ENCODE data around the gene MAVS.

MAVS gene

DNA sequence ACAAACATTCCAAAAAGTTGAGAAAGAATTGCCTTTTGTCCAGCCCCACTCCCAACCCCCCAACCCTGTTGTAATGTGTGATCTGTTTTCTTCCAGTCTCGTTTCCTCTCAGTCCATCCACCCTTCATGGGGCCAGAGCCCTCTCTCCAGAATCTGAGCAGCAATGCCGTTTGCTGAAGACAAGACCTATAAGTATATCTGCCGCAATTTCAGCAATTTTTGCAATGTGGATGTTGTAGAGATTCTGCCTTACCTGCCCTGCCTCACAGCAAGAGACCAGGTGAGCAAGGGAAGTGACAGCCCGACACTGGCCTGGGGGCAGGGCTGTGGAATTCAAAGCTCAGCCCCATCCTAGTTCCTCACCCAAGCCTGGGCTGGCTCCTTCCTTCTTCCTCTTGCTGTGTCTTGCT, 7.8 kb downstream of the MAVS start:
- no peaks in the 10 kb centered on the region for H3K9me3 ChIP-seq (ENCODE audit: control insufficient read depth, insufficient read depth, low read length)
- no peaks in the 10 kb centered on the region for H3K4me1 ChIP-seq (ENCODE audit: insufficient read depth, low read length)
- H3K36me3 ChIP-seq (ENCODE audit: insufficient read depth, low read length): no peaks in the 10 kb centered on the region; the same call in 1 of the 2 replicates
- H3K9ac ChIP-seq (ENCODE audit: low read depth, low read length): no peak overlapping the region

DNA sequence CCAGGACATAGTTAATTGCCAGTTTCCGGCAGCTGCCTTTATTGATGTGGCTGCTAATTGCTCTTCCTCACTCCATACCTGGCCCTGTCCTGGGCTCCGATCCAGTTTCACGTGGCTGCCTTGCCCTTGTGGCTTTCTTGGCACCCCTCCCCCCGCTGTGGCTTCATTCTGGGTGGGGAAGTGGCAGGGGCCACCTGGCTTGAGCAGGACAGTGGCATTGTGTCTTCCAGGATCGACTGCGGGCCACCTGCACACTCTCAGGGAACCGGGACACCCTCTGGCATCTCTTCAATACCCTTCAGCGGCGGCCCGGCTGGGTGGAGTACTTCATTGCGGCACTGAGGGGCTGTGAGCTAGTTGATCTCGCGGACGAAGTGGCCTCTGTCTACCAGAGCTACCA, 10.8 kb downstream of the MAVS start:
- H3K36me3 ChIP-seq (ENCODE audit: insufficient read depth, low read length): peaks cover 6% of the 10 kb centered on the region

DNA sequence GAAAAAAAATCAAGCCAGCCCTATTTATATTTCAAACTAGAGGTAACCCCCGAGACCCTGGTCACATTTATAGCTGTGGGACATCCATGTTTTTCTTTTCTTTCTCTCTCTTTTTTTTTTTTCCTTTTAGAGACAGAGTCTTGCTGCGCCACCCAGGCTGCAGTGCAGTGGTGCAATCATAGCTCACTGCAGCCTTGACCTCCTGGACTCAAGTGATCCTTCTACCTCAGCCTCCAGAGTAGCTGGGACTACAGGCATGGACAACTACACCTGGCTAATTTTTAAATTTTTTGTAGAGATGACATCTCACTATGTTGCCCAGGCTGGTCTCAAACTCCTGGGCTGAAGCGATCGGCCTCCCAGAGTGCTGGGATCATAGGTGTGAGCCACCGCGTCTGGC, 12.1 kb downstream of the MAVS start:
- Histone ChIP-seq H3K4me1 (ENCODE audit: insufficient read depth, low read length) (no peaks in the 10 kb centered on the region), H3K9me3 (ENCODE audit: control insufficient read depth, insufficient read depth, low read length) (no peaks in the 10 kb centered on the region), H3K9ac (ENCODE audit: low read depth, low read length) (no peak overlapping the region), H3K36me3 (ENCODE audit: insufficient read depth, low read length) (peaks cover 16% of the 10 kb centered on the region)

More for the DNA sequence above, 10.8 kb downstream of the MAVS start:
- H3K9me3 ChIP-seq (ENCODE audit: control insufficient read depth, insufficient read depth, low read length): no peaks in the 10 kb centered on the region
- H3K9ac ChIP-seq (ENCODE audit: low read depth, low read length): no peak overlapping the region
- no peaks in the 10 kb centered on the region for H3K4me1 ChIP-seq (ENCODE audit: insufficient read depth, low read length)

DNA sequence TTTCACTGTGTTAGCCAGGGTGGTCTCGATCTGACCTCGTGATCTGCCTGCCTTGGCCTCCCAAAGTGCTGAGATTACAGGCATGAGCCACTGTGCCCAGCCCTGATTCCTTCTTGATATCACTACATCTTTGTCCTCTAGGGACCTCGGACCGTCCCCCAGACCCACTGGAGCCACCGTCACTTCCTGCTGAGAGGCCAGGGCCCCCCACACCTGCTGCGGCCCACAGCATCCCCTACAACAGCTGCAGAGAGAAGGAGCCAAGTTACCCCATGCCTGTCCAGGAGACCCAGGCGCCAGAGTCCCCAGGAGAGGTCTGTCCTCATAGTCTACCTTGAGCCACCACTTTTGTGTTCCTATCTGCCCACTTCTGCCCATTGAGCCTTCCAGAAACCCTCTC, 14.6 kb downstream of the MAVS start:
- Histone ChIP-seq H3K9ac (ENCODE audit: low read depth, low read length) (no peak overlapping the region), H3K36me3 (ENCODE audit: insufficient read depth, low read length) (peaks cover 16% of the 10 kb centered on the region), H3K9me3 (ENCODE audit: control insufficient read depth, insufficient read depth, low read length) (no peaks in the 10 kb centered on the region), H3K4me1 (ENCODE audit: insufficient read depth, low read length) (no peaks in the 10 kb centered on the region)

DNA sequence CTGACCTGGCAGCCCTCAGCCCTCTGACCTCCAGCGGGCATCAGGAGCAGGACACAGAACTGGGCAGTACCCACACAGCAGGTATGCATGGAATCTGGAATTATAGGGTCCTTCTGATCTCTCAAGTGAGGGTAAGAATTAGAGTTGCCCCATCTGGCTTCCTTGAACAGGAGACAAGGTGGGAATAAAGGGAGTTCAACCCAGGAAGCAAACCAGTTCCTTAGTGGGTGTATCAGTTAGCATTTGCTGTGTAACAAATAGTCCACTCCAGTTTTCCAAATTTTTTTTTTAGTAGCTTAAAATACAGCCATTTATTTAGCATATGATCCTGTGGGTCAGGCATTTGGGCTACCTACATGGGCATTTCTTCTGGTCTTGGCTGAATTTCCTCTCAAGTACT, 15.7 kb downstream of the MAVS start:
- no peak overlapping the region for H3K9ac ChIP-seq (ENCODE audit: low read depth, low read length)
- H3K4me1 ChIP-seq (ENCODE audit: insufficient read depth, low read length): no peaks in the 10 kb centered on the region
- H3K36me3 ChIP-seq (ENCODE audit: insufficient read depth, low read length): peaks cover 19% of the 10 kb centered on the region
- H3K9me3 ChIP-seq (ENCODE audit: control insufficient read depth, insufficient read depth, low read length): no peaks in the 10 kb centered on the region

DNA sequence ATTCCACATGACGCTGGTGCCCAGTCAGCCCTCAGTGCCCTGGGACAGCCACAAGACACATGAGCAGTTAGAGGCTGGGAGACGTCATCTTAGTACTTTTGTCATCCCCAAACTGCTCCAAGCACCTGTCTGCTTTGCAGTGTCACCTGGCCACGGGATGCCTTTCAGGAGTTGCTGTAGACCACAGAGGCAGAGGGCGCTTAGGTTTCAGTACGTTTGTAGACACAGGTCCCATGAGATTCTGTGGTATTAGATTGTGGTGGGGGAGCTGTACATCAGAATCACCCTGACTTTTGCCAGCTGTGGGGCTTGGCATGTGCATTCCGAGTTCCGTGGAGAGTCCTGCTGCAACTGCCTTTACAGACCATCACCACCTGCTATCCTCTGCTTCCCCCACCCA, 16.7 kb downstream of the MAVS start:
- H3K9ac ChIP-seq (ENCODE audit: low read depth, low read length): no peak overlapping the region
- no peaks in the 10 kb centered on the region for H3K4me1 ChIP-seq (ENCODE audit: insufficient read depth, low read length)
- H3K9me3 ChIP-seq (ENCODE audit: control insufficient read depth, insufficient read depth, low read length): no peaks in the 10 kb centered on the region
- H3K36me3 ChIP-seq (ENCODE audit: insufficient read depth, low read length): peaks cover 19% of the 10 kb centered on the region

DNA sequence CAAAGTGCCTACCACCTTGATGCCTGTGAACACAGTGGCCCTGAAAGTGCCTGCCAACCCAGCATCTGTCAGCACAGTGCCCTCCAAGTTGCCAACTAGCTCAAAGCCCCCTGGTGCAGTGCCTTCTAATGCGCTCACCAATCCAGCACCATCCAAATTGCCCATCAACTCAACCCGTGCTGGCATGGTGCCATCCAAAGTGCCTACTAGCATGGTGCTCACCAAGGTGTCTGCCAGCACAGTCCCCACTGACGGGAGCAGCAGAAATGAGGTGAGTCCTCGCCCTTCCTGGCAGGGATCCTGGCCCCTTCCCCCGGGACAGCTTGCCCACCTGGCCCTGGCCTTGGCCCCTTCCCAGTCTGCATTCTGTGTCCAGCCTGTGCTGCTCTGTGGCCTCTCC, 17.9 kb downstream of the MAVS start:
- Histone ChIP-seq H3K36me3 (ENCODE audit: insufficient read depth, low read length) (peaks cover 19% of the 10 kb centered on the region), H3K9me3 (ENCODE audit: control insufficient read depth, insufficient read depth, low read length) (no peaks in the 10 kb centered on the region), H3K4me1 (ENCODE audit: insufficient read depth, low read length) (no peaks in the 10 kb centered on the region), H3K9ac (ENCODE audit: low read depth, low read length) (no peak overlapping the region)

DNA sequence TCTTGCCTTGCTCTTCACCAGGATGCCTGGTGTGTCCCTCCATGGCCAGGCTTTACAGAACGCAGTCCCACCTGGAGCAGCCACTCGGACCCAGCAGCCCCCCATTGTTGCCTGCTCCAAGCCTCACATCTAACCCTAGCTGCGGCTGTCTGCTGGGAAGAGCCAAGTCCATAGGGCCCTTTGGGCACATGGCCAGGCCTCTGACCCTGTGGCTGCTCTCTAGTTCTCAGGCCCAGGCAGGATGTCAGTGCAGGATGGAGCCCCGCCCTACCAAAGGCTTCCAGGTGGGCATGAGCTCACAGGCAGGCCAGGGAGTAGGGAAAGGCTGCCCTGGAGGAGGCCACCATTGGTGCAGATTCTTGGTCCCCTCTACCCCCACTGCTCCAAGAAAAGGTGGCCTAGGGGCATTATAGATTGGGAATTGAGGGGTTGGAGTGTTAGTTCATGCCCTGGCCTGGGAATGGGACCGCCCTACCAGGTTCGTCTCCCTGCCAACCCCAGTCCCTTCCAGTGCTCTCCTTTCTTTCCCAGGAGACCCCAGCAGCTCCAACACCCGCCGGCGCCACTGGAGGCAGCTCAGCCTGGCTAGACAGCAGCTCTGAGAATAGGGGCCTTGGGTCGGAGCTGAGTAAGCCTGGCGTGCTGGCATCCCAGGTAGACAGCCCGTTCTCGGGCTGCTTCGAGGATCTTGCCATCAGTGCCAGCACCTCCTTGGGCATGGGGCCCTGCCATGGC, 18.7 kb downstream of the MAVS start:
- Histone ChIP-seq H3K9ac (ENCODE audit: low read depth, low read length) (no peak overlapping the region), H3K36me3 (ENCODE audit: insufficient read depth, low read length) (peaks cover 19% of the 10 kb centered on the region), H3K4me1 (ENCODE audit: insufficient read depth, low read length) (peaks cover 2% of the 10 kb centered on the region; the same call in 1 of the 2 replicates), H3K9me3 (ENCODE audit: control insufficient read depth, insufficient read depth, low read length) (no peaks in the 10 kb centered on the region)

DNA sequence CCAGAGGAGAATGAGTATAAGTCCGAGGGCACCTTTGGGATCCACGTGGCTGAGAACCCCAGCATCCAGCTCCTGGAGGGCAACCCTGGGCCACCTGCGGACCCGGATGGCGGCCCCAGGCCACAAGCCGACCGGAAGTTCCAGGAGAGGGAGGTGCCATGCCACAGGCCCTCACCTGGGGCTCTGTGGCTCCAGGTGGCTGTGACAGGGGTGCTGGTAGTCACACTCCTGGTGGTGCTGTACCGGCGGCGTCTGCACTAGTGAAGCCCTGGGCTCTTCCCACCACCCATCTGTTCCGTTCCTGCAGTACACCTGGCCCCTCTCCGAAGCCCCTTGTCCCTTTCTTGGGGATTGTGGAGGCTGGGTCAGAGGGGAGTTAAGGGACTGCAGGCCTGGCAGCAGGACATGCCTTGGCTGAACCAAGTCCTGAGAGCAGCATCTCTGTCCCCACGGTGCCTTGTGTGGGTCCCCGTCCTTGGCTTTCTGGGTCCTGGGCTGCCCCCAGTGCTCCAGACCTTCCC, 19.3 kb downstream of the MAVS start:
- Histone ChIP-seq H3K36me3 (ENCODE audit: insufficient read depth, low read length) (peaks cover 19% of the 10 kb centered on the region), H3K4me1 (ENCODE audit: insufficient read depth, low read length) (peaks cover 3% of the 10 kb centered on the region; the same call in 1 of the 2 replicates), H3K9me3 (ENCODE audit: control insufficient read depth, insufficient read depth, low read length) (no peaks in the 10 kb centered on the region), H3K9ac (ENCODE audit: low read depth, low read length) (no peak overlapping the region)

DNA sequence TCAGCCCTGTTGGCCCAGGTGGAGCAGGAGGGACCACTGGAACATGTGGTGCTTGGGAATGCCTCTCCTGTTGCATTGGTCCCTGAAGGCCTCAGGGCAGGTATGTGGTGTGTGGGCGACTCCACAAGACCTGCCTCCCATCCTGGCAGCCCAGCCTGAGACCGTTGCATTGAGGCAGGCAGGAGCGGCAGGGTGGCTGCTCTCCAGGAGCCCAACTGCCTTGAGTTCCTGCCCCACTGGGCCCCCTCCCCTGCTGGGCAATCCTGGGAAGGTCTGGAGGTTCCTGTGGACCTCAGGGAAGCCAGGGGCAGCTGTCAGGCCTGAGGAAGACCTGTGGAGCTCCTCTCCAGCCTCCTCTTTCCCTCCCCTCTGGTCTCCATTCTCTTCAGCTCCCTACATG, 19.8 kb downstream of the MAVS start:
- Histone ChIP-seq H3K9ac (ENCODE audit: low read depth, low read length) (no peak overlapping the region), H3K4me1 (ENCODE audit: insufficient read depth, low read length) (peaks cover 3% of the 10 kb centered on the region; the same call in 1 of the 2 replicates), H3K9me3 (ENCODE audit: control insufficient read depth, insufficient read depth, low read length) (no peaks in the 10 kb centered on the region), H3K36me3 (ENCODE audit: insufficient read depth, low read length) (peaks cover 19% of the 10 kb centered on the region)

DNA sequence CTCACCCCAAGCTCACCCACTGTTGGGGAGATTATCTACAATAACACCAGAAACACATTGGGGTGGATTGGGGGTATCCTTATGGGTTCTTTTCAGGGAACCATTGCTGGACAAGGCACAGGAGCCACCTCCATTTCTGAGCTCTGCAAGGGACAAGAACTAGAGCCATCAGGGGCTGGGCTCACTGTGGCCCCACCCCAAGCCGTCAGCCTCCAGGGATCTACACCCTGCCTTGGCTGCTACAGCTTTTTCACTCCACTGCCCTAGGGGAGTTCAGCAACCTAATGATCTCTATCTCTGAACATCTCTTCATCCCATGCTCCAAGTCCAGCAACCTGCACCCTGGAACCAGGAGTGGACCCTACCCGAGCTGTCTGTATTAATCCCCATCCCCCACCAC, 21.2 kb downstream of the MAVS start:
- H3K36me3 ChIP-seq (ENCODE audit: insufficient read depth, low read length): peaks cover 10% of the 10 kb centered on the region

DNA sequence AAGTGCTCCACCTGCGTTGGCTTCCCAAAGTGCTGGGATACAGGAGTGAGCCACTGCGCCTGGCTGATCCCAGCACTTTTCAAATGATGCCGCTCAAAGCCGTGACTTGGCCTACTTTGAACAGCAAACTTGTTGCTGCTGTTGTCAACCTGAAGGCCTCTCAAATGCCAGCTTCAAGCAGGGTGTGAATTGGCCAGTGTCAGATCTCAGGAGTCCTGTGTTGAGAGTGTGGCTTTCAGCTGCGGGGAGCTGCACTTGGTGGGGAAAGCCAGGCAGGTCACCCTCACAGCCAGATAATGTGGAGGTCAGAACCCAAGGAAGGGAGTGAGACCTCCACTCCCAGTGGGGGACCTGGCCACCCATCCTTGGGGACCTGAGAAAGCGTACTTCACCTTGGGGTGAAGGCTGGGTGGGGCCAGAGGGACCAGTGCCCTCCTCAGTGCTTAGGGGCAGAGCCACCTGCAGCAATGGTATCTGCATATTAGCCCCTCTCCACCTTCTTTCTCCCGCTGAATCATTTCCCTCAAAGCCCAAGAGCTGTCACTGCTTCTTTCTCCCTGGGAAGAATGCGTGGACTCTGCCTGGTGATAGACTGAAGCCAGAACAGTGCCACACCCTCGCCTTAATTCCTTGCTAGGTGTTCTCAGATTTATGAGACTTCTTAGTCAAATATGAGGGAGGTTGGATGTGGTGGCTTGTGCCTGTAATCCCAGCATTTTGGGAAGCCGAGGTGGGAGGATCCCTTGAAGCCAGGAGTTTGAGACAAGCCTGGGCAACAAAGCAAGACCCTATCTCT, 23.4 kb downstream of the MAVS start:
- H3K36me3 ChIP-seq (ENCODE audit: insufficient read depth, low read length): peaks cover 3% of the 10 kb centered on the region
- H3K9ac ChIP-seq (ENCODE audit: low read depth, low read length): no peak overlapping the region
- peaks cover 3% of the 10 kb centered on the region; the same call in 1 of the 2 replicates for H3K4me1 ChIP-seq (ENCODE audit: insufficient read depth, low read length)
- no peaks in the 10 kb centered on the region for H3K9me3 ChIP-seq (ENCODE audit: control insufficient read depth, insufficient read depth, low read length)

More for the DNA sequence above, 21.2 kb downstream of the MAVS start:
- Histone ChIP-seq H3K9ac (ENCODE audit: low read depth, low read length) (no peak overlapping the region), H3K9me3 (ENCODE audit: control insufficient read depth, insufficient read depth, low read length) (no peaks in the 10 kb centered on the region), H3K4me1 (ENCODE audit: insufficient read depth, low read length) (peaks cover 3% of the 10 kb centered on the region; the same call in 1 of the 2 replicates)

DNA sequence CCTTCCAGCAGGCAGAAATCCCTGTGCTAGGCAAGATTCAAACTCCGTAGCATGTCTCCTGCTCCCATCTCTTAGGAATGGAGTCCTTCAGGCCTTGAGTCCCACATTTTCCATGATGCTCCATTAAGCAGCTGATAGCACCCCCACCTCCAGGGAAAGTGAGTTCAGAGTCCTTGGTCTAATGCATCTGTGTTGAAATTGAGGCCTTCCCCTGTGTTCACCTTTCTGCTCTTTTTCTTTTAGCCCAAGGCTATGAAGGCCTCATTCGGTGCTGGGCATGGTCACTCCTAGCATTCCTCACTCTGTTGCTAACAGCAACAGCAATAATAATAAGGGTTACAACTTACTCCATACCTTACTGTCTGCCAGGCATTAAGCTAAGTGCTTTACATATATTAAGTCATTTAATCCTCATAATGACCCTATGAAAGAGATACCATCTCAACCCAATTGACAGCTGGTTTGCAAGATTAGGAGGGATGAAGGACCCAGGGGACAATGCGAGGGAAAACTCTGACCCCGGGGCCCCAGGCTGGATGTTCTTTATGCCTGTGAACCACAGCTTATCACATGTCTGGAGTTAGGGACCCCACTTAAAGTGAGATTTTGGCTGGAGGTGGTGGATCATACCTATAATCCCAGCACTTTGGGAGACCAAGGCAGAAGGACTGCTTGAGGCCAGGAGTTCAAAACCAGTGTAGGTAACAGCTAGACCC, 25.1 kb downstream of the MAVS start:
- peaks cover 3% of the 10 kb centered on the region; the same call in 1 of the 2 replicates for H3K4me1 ChIP-seq (ENCODE audit: insufficient read depth, low read length)
- peaks cover 2% of the 10 kb centered on the region for H3K36me3 ChIP-seq (ENCODE audit: insufficient read depth, low read length)
- H3K9ac ChIP-seq (ENCODE audit: low read depth, low read length): no peak overlapping the region
- no peaks in the 10 kb centered on the region for H3K9me3 ChIP-seq (ENCODE audit: control insufficient read depth, insufficient read depth, low read length)

DNA sequence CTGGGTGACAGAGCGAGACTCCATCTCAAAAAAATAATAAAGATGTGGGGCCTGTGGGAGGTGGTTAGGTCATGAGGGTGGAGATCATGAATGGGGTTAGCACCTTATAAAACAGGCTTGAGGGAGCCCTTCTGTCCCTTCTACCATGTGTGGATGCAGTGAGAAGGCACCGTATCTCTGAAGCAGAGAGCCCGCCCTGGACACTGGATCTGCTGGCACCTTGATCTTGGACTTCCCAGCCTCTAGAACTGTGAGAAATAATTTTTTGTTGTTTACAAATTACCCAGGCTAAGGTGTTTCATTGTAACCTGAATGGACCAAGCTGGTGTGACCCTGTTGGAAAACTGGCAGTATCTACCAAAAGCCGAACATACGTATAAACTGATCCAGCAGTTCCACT, 26.9 kb downstream of the MAVS start:
- Histone ChIP-seq H3K9ac (ENCODE audit: low read depth, low read length) (no peak overlapping the region), H3K36me3 (ENCODE audit: insufficient read depth, low read length) (no peaks in the 10 kb centered on the region; the same call in 1 of the 2 replicates), H3K4me1 (ENCODE audit: insufficient read depth, low read length) (peaks cover 3% of the 10 kb centered on the region; the same call in 1 of the 2 replicates), H3K9me3 (ENCODE audit: control insufficient read depth, insufficient read depth, low read length) (no peaks in the 10 kb centered on the region)

Measured in ES-I3 (cell line).